ENCODE results near the gene TMEM63A. TPM values are rescaled to one million over a fixed set of nuclear protein-coding genes. Genes with fewer than 3 reads are reported as not detected.

Gene TMEM63A
- polyA plus RNA-seq, 2 of the 4 experiments (the other 2 are of a cell fraction) = 7.5 to 9.5 TPM

GRCh38 chr1:225825607-225826007 lies 56.6 kb downstream of the TMEM63A start:
- WGBS (ENCODE audit: missing lambda C conversion rate) = 88% methylated on average over 7 of the region's 7 CpGs
- H3K27ac ChIP-seq = peak overlapping the region in 1 of 2 experiments; percentile 40; a peak in 2 of 6 replicates
- CTCF ChIA-PET = interaction anchor here (0.6 to 1.9 kb wide), 9 partner anchors 11 to 424 kb away, joined by 3 to 7 read pairs (median 3); no protein-coding TSS in a partner anchor
- no peak overlapping the region for H3K4me2 ChIP-seq
- TF ChIP-seq TFCP2L1 (CRISPR knock-in tag; IDR thresholded peaks at IDR 0.05) (no peak), BCL3 (IDR thresholded peaks at IDR 0.05) (no peak), HEYL (CRISPR knock-in tag; IDR thresholded peaks at IDR 0.05) (no peak), RAD21 (conservative IDR thresholded peaks at IDR 0.05 in 1 of 2, IDR thresholded peaks at IDR 0.05 in 1 of 2) (no peak), RNF2 (IDR thresholded peaks at IDR 0.05; ENCODE audit: borderline replicate concordance, low read depth) (no peak), POLR2A (IDR thresholded peaks at IDR 0.05; ENCODE audit: low read length) (no peak), POLR2AphosphoS2 (conservative IDR thresholded peaks at IDR 0.05; ENCODE audit: low read length) (no peak), HOXA7 (CRISPR knock-in tag; IDR thresholded peaks at IDR 0.05) (no peak), ATOH8 (CRISPR knock-in tag; IDR thresholded peaks at IDR 0.05; ENCODE audit: low read depth) (no peak), PHF8 (IDR thresholded peaks at IDR 0.05; ENCODE audit: borderline replicate concordance, low read depth) (no peak), EP300 (IDR thresholded peaks at IDR 0.05) (no peak), NFE2L2 (conservative IDR thresholded peaks at IDR 0.05; ENCODE audit: low read length) (no peak), USF2 (IDR thresholded peaks at IDR 0.05) (no peak), CEBPB (IDR thresholded peaks at IDR 0.05) (no peak), CHD4 (IDR thresholded peaks at IDR 0.05; ENCODE audit: borderline replicate concordance) (no peak), EHMT2 (IDR thresholded peaks at IDR 0.05; ENCODE audit: low read depth) (no peak), JUNB (IDR thresholded peaks at IDR 0.05) (no peak), NR3C1 (IDR thresholded peaks at IDR 0.05) (no peak)
- TF ChIP-seq, protein P1, sequence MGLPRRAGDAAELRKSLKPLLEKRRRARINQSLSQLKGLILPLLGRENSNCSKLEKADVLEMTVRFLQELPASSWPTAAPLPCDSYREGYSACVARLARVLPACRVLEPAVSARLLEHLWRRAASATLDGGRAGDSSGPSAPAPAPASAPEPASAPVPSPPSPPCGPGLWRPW (IDR thresholded peaks at IDR 0.05) = no peak
- TF ChIP-seq, protein P2, sequence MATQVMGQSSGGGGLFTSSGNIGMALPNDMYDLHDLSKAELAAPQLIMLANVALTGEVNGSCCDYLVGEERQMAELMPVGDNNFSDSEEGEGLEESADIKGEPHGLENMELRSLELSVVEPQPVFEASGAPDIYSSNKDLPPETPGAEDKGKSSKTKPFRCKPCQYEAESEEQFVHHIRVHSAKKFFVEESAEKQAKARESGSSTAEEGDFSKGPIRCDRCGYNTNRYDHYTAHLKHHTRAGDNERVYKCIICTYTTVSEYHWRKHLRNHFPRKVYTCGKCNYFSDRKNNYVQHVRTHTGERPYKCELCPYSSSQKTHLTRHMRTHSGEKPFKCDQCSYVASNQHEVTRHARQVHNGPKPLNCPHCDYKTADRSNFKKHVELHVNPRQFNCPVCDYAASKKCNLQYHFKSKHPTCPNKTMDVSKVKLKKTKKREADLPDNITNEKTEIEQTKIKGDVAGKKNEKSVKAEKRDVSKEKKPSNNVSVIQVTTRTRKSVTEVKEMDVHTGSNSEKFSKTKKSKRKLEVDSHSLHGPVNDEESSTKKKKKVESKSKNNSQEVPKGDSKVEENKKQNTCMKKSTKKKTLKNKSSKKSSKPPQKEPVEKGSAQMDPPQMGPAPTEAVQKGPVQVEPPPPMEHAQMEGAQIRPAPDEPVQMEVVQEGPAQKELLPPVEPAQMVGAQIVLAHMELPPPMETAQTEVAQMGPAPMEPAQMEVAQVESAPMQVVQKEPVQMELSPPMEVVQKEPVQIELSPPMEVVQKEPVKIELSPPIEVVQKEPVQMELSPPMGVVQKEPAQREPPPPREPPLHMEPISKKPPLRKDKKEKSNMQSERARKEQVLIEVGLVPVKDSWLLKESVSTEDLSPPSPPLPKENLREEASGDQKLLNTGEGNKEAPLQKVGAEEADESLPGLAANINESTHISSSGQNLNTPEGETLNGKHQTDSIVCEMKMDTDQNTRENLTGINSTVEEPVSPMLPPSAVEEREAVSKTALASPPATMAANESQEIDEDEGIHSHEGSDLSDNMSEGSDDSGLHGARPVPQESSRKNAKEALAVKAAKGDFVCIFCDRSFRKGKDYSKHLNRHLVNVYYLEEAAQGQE (IDR thresholded peaks at IDR 0.05) = no peak
- peak in 1 of 2 experiments; percentile 14; a peak in 2 of 6 replicates for ATAC-seq
- DNase-seq (ENCODE audit: low read depth in 1 of 2, low spot score in 1 of 2) = no peak
- H3K4me1 ChIP-seq = peaks cover 24% of the 10 kb centered on the region
- H3K4me3 ChIP-seq = no peak overlapping the region
- POLR2A ChIA-PET = no interaction called here
- no peaks in the 10 kb centered on the region for H3K9me3 ChIP-seq
- no peak for FAIRE-seq

DNA sequence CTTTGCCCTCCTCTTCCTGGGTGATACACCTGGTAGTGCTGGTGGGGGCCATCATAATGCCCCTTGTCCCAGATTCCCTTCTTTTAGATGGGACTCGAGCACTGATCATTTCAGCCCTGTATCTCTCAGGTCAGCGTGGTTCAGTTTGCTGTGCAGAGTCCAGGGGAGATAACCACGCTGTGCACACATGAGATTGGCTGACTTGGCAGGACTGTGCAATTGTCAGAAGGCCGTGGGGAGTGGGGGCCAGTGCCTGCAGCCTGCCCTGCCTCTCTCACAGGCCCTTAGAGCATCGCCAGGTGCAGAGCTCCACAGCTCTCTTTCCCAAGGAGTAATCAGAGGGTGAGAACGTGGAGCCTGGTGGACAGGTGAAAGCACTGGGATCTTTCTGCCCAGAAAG lies 57.1 kb downstream of the TMEM63A start:
- FAIRE-seq (no peak), DNase-seq (ENCODE audit: low read depth in 1 of 2, low spot score in 1 of 2) (no peak), ATAC-seq (peak in 1 of 2 experiments; percentile 21; a peak in 3 of 6 replicates)
- Histone ChIP-seq H3K9me3 (no peaks in the 10 kb centered on the region), H3K27ac (peak overlapping the region in 1 of 2 experiments; percentile 40; a peak in 1 of 6 replicates), H3K4me1 (peaks cover 30% of the 10 kb centered on the region), H3K4me3 (no peak overlapping the region), H3K4me2 (no peak overlapping the region)
- POLR2A ChIA-PET = no interaction called here
- CTCF ChIA-PET = interaction anchor here (1.1 to 1.9 kb wide), 5 partner anchors 11 to 350 kb away, joined by 3 to 7 read pairs (median 3); no protein-coding TSS in a partner anchor
- WGBS (ENCODE audit: missing lambda C conversion rate) = 87% methylated on average over 6 of the region's 6 CpGs
- no peak for TF ChIP-seq USF2 (IDR thresholded peaks at IDR 0.05)
- no peak for TF ChIP-seq RAD21 (conservative IDR thresholded peaks at IDR 0.05 in 1 of 2, IDR thresholded peaks at IDR 0.05 in 1 of 2)
- no peak for TF ChIP-seq HEYL (CRISPR knock-in tag; IDR thresholded peaks at IDR 0.05)
- TF ChIP-seq CHD4 (IDR thresholded peaks at IDR 0.05; ENCODE audit: borderline replicate concordance) = no peak
- no peak for TF ChIP-seq JUNB (IDR thresholded peaks at IDR 0.05)
- no peak for TF ChIP-seq RCOR1 (IDR thresholded peaks at IDR 0.05; ENCODE audit: low read depth, low read length)
- TF ChIP-seq GATA3 (IDR thresholded peaks at IDR 0.05; ENCODE audit: borderline replicate concordance) = no peak
- TF ChIP-seq, protein P3, sequence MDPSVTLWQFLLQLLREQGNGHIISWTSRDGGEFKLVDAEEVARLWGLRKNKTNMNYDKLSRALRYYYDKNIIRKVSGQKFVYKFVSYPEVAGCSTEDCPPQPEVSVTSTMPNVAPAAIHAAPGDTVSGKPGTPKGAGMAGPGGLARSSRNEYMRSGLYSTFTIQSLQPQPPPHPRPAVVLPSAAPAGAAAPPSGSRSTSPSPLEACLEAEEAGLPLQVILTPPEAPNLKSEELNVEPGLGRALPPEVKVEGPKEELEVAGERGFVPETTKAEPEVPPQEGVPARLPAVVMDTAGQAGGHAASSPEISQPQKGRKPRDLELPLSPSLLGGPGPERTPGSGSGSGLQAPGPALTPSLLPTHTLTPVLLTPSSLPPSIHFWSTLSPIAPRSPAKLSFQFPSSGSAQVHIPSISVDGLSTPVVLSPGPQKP (IDR thresholded peaks at IDR 0.05; ENCODE audit: low read depth, low read length) = no peak
- TF ChIP-seq ZFP36 (IDR thresholded peaks at IDR 0.05; ENCODE audit: borderline replicate concordance, partially characterized antibody) = no peak
- no peak for TF ChIP-seq PHF8 (IDR thresholded peaks at IDR 0.05; ENCODE audit: borderline replicate concordance, low read depth)
- TF ChIP-seq EP300 (IDR thresholded peaks at IDR 0.05) = no peak
- no peak for TF ChIP-seq POLR2A (IDR thresholded peaks at IDR 0.05; ENCODE audit: low read length)
- TF ChIP-seq RARB (CRISPR knock-in tag; IDR thresholded peaks at IDR 0.05) = no peak
- TF ChIP-seq CEBPB (IDR thresholded peaks at IDR 0.05) = no peak
- TF ChIP-seq ESRRA (IDR thresholded peaks at IDR 0.05; ENCODE audit: borderline replicate concordance, low read length) = no peak
- no peak for TF ChIP-seq FOSL2 (IDR thresholded peaks at IDR 0.05)
- TF ChIP-seq FOSL2 (CRISPR knock-in tag; IDR thresholded peaks at IDR 0.05) = no peak
